Lower lobe of right lung (tissue), 2 donors: Measurements from ENCODE around the gene STON2. TPM values are rescaled to one million over a fixed set of nuclear protein-coding genes. Genes with fewer than 3 reads are reported as not detected.

Source experiments
- ATAC-seq, 2 donors: fragments of 200-7000 bp; cut with Tn5 transposase; one replicate each; pipeline ENCODE4 v1.9.1; 2020 to 2022; ENCODE audit warnings: mild to moderate bottlenecking in 2 of 2, moderate library complexity in 2 of 2
- DNase-seq: peaks from one replicate; pipeline ENCODE4 v3.0.0-alpha.2; 2020
- H3K27ac ChIP-seq: fragments of 200-600 bp; one replicate; pipeline ENCODE4 v1.8.0; 2022
- H3K27me3 ChIP-seq: fragments of 200-600 bp; one replicate; pipeline ENCODE4 v1.8.0; 2022; ENCODE audit warnings: low read depth
- H3K36me3 ChIP-seq: fragments of 200-600 bp; one replicate; pipeline ENCODE4 v1.8.0; 2022; ENCODE audit warnings: mild to moderate bottlenecking
- H3K4me1 ChIP-seq: fragments of 200-600 bp; one replicate; pipeline ENCODE4 v1.8.0; 2022
- H3K4me3 ChIP-seq: fragments of 200-600 bp; one replicate; pipeline ENCODE4 v1.8.0; 2022; ENCODE audit warnings: mild to moderate bottlenecking
- H3K9me3 ChIP-seq: fragments of 200-600 bp; one replicate; pipeline ENCODE4 v1.8.0; 2022
- CTCF ChIP-seq: fragments of 200-600 bp; IDR thresholded peaks from one replicate; pipeline ENCODE4 v1.8.0; 2022; ENCODE audit warnings: antibody characterized with exemption, mild to moderate bottlenecking
- intact Hi-C: fragments of 100-400 bp; cut with DNase I; formaldehyde crosslinking; loops from one replicate; pipeline ENCODE4 v1.11.0; 2022
- total RNA-seq: library from RNA; stranded (reverse); fragmentation: NEBNext Ultra II Directional; extraction: Animal tissue kit (Norgen Biotek cat#: 25700); gene quantifications from one replicate; pipeline ENCODE4 v1.2.1, GENCODE V29; 2021
- donor health status: DM: no; HTN: yes; CAD: no; lungs with severe emphysema.

Gene STON2
- total RNA-seq, 1 donor from 2014 or later, result 34.3 TPM

GRCh38 chr14:81273961-81274575 lies 126.1 kb downstream of the STON2 start:
- H3K4me1 ChIP-seq, result peaks cover 6% of the 10 kb centered on the region
- no peak for ATAC-seq
- no peaks in the 10 kb centered on the region for H3K27me3 ChIP-seq
- TF ChIP-seq CTCF, result no peak
- no peak for DNase-seq
- H3K4me3 ChIP-seq, result no peak overlapping the region
- H3K9me3 ChIP-seq, result no peaks in the 10 kb centered on the region
- H3K36me3 ChIP-seq, result no peaks in the 10 kb centered on the region
- intact Hi-C loops, result no loop called here
- no peak overlapping the region for H3K27ac ChIP-seq

- Histone ChIP-seq H3K27me3 (no peaks in the 10 kb centered on the region), H3K4me1 (peaks cover 6% of the 10 kb centered on the region), H3K27ac (no peak overlapping the region), H3K9me3 (no peaks in the 10 kb centered on the region), H3K4me3 (no peak overlapping the region), H3K36me3 (no peaks in the 10 kb centered on the region)
- DNase-seq (no peak), ATAC-seq (no peak)
- TF ChIP-seq CTCF, result no peak
- intact Hi-C loops, result no loop called here
Measured at GRCh38 chr14:81273521-81273920, 126.6 kb downstream of the STON2 start.

- ATAC-seq (no peak), DNase-seq (no peak)
- Histone ChIP-seq H3K36me3 (no peaks in the 10 kb centered on the region), H3K27ac (no peak overlapping the region), H3K4me1 (peaks cover 6% of the 10 kb centered on the region), H3K9me3 (no peaks in the 10 kb centered on the region), H3K27me3 (no peaks in the 10 kb centered on the region), H3K4me3 (no peak overlapping the region)
- TF ChIP-seq CTCF, result no peak
- intact Hi-C loops, result no loop called here
Measured at GRCh38 chr14:81272317-81272716, 127.8 kb downstream of the STON2 start.

GRCh38 chr14:81269979-81270375 lies 130.1 kb downstream of the STON2 start:
- intact Hi-C loops, result loop anchor here (10.0 kb wide), 1 partner anchor 185 kb away; no protein-coding TSS in a partner anchor
- ATAC-seq, result no peak

GRCh38 chr14:81269100-81269978 lies 130.8 kb downstream of the STON2 start:
- peaks cover 6% of the 10 kb centered on the region for H3K4me1 ChIP-seq
- no peaks in the 10 kb centered on the region for H3K27me3 ChIP-seq
- intact Hi-C loops, result loop anchor here (10.0 kb wide), 1 partner anchor 185 kb away; no protein-coding TSS in a partner anchor
- ATAC-seq, result peak; percentile 86
- H3K36me3 ChIP-seq, result no peaks in the 10 kb centered on the region
- no peaks in the 10 kb centered on the region for H3K9me3 ChIP-seq
- no peak overlapping the region for H3K4me3 ChIP-seq
- no peak for DNase-seq
- TF ChIP-seq CTCF, result peak; percentile 79
- no peak overlapping the region for H3K27ac ChIP-seq

More at GRCh38 chr14:81269979-81270375, 130.1 kb downstream of the STON2 start:
- H3K4me3 ChIP-seq, result no peak overlapping the region
- TF ChIP-seq CTCF, result no peak
- H3K36me3 ChIP-seq, result no peaks in the 10 kb centered on the region
- peaks cover 6% of the 10 kb centered on the region for H3K4me1 ChIP-seq
- no peaks in the 10 kb centered on the region for H3K9me3 ChIP-seq
- DNase-seq, result no peak
- no peaks in the 10 kb centered on the region for H3K27me3 ChIP-seq
- no peak overlapping the region for H3K27ac ChIP-seq
